Upper lobe of right lung (tissue), 1 donor: Measurements from ENCODE around the gene PXDC1. TPM values are rescaled to one million over a fixed set of nuclear protein-coding genes. Genes with fewer than 3 reads are reported as not detected.

Experiments
- ATAC-seq: fragments of 200-7000 bp; cut with Tn5 transposase; one replicate; pipeline ENCODE4 v1.9.1; 2020; ENCODE audit warnings: mild to moderate bottlenecking, moderate library complexity
- DNase-seq: peaks from one replicate; pipeline ENCODE4 v3.0.0-alpha.2; 2020
- H3K27ac ChIP-seq: fragments of 200-600 bp; one replicate; pipeline ENCODE4 v1.8.0; 2022
- H3K27me3 ChIP-seq: fragments of 200-600 bp; one replicate; pipeline ENCODE4 v1.8.0; 2022; ENCODE audit warnings: mild to moderate bottlenecking
- H3K36me3 ChIP-seq: fragments of 200-600 bp; one replicate; pipeline ENCODE4 v1.8.0; 2022
- H3K4me1 ChIP-seq: fragments of 200-600 bp; one replicate; pipeline ENCODE4 v1.8.0; 2022
- H3K4me3 ChIP-seq: fragments of 200-600 bp; one replicate; pipeline ENCODE4 v1.8.0; 2022; ENCODE audit warnings: mild to moderate bottlenecking
- H3K9me3 ChIP-seq: fragments of 200-600 bp; one replicate; pipeline ENCODE4 v1.8.0; 2022
- intact Hi-C: fragments of 100-400 bp; cut with DNase I; formaldehyde crosslinking; loops from one replicate; pipeline ENCODE4 v1.11.0; 2022
- total RNA-seq: library from RNA; stranded (reverse); fragmentation: NEBNext Ultra II Directional; extraction: Animal tissue kit (Norgen Biotek cat#: 25700); gene quantifications from one replicate; pipeline ENCODE4 v1.2.1, GENCODE V29; 2021
- TF ChIP-seq, protein P1 (sequence below): fragments of 200-600 bp; IDR thresholded peaks from one replicate; pipeline ENCODE4 v1.8.0; 2022; ENCODE audit warnings: antibody characterized with exemption
- donor health status: DM: no; HTN: yes; CAD: no; lungs with severe emphysema.

Gene PXDC1
- total RNA-seq, 1 donor from 2014 or later: 70.8 TPM

DNA sequence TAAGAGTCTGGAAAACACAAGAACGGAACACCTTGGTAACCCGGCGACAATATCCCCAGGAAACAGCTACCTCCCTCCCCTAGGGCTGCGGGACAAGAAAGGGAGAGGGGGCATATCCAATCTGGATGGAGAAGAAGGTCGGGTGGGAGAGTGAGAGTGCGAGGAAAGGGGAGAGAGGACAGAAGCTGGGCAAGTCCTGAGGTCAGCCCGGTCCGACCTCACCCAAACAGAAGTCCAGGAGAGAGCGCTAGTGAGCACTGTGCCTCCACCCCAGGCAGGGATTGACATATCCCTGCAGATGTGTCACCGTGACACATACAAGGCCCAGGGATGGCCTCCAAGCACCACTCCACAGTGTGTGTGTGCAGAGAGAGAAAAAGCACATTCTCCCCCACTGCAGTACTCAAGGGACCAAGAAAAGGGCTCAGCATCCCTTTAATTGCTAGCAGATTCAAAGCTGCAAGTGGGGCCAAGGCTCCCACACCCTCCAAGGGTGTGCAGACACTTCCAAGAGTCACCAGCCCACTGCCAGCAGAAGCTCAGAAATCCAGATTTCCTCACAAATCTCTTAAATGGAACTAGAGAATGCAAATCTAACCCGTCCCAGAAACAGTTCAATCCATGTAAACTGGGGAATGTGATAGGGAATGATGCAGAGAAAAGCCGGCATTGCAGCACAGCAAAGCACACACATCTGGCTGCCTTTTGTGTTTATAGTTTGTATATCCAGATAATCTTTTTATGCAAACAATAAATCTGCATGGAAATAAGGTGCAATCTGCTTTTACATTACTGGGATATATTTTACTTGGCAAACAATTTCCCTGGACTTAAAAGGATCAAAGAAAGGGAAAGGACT is 3.1 kb downstream of the PXDC1 start:
- Histone ChIP-seq H3K36me3 (no peaks in the 10 kb centered on the region), H3K4me3 (peak overlapping the region; percentile 81), H3K27me3 (no peaks in the 10 kb centered on the region), H3K4me1 (peaks cover 60% of the 10 kb centered on the region), H3K9me3 (no peaks in the 10 kb centered on the region), H3K27ac (no peak overlapping the region)
- intact Hi-C loops: loop anchor here (10.0 kb wide), 3 partner anchors 96 to 236 kb away; partner anchors contain the start of gene FAM50B
- TF ChIP-seq, protein P1, sequence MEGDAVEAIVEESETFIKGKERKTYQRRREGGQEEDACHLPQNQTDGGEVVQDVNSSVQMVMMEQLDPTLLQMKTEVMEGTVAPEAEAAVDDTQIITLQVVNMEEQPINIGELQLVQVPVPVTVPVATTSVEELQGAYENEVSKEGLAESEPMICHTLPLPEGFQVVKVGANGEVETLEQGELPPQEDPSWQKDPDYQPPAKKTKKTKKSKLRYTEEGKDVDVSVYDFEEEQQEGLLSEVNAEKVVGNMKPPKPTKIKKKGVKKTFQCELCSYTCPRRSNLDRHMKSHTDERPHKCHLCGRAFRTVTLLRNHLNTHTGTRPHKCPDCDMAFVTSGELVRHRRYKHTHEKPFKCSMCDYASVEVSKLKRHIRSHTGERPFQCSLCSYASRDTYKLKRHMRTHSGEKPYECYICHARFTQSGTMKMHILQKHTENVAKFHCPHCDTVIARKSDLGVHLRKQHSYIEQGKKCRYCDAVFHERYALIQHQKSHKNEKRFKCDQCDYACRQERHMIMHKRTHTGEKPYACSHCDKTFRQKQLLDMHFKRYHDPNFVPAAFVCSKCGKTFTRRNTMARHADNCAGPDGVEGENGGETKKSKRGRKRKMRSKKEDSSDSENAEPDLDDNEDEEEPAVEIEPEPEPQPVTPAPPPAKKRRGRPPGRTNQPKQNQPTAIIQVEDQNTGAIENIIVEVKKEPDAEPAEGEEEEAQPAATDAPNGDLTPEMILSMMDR: peak; percentile 53
- DNase-seq (no peak), ATAC-seq (peak; percentile 41)

DNA sequence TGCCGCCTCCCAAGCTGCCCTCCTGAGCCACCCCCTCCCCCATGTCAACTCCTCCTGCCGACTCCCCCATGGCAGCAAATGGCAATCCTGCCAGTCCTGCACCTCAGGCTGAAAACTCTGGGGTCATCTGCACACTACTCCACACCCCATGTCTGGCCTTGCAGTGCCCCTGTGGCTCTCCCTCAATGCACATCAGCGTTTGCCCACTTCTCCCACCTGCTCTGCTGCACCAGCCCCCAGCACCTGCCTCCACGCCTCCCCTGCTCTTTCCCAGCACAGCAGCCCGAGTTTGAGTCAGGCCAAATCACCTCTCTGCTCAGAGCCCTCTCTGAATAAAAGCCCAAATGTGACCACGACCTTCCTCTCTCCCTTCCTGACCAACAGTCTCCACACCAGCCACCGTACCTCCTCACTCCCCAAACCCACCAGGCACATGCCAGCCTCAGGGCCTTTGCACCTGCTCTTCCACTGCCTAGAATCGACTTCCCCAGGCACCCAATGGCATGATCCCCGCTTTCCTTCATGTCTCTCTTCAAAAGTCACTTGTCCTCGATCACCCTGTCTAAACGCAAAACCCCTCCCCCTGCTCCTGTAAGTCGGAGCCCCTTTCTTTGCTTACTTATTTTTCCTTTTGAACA is 4.3 kb downstream of the PXDC1 start:
- H3K27me3 ChIP-seq: no peaks in the 10 kb centered on the region
- no peak for ATAC-seq
- no peak overlapping the region for H3K27ac ChIP-seq
- intact Hi-C loops: loop anchor here (10.0 kb wide), 3 partner anchors 98 to 238 kb away; partner anchors contain the start of gene FAM50B
- TF ChIP-seq, protein P1: no peak
- no peaks in the 10 kb centered on the region for H3K36me3 ChIP-seq
- peaks cover 62% of the 10 kb centered on the region for H3K4me1 ChIP-seq
- no peak overlapping the region for H3K4me3 ChIP-seq
- DNase-seq: no peak
- no peaks in the 10 kb centered on the region for H3K9me3 ChIP-seq

DNA sequence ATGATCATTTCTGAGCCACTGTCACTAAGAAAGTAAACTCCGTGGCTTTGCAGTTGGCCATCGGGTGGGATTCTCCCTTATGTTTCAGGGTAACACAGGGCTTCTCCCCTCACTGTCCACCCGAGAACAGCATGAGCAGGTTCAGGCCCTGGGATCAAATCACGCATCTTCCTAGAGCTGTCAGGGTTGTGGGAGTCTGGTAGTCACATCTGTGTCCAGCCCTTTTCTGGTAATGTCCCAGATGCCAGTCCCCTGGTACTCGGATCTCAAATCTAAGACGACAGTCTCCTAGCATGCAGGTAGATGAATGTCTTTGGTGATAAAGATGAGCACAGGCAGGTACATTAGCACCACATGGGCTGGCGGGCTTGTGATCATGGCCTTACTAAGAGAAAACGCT is 4.8 kb downstream of the PXDC1 start:
- intact Hi-C loops: loop anchor here (10.0 kb wide), 3 partner anchors 98 to 238 kb away; partner anchors contain the start of gene FAM50B
- peaks cover 65% of the 10 kb centered on the region for H3K4me1 ChIP-seq
- ATAC-seq (no peak), DNase-seq (no peak)
- no peak overlapping the region for H3K4me3 ChIP-seq
- no peak overlapping the region for H3K27ac ChIP-seq
- H3K36me3 ChIP-seq: no peaks in the 10 kb centered on the region
- H3K9me3 ChIP-seq: no peaks in the 10 kb centered on the region
- no peaks in the 10 kb centered on the region for H3K27me3 ChIP-seq
- TF ChIP-seq, protein P1: no peak

DNA sequence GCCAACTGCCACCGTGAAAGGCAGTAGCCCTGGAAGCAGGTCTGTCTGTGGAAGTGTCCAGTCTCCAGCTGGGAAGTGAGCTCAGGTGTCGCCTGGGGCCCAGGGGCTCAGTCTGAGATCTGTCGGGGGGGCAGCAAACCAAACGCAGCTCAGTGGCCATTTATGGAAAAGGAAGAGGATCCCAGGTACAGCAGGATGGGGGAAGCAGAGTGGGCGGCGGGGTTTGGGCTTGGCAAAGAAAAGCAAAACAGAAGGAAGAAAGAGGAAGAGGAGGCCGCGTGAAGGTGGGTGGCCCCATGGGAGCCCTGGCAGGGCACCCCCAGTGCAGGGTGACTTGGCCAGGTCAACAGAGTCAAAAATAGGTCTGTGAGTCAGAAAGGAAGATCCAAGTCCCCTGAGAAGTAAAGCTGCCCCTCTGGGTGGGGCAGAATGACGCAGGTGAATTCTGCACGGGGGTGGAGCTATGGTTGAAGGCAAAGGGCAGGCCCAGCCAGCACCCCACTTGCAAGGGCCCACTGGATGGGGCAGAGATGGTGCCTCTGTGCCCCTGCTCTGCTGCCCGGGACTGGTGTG is 5.3 kb downstream of the PXDC1 start:
- no peak for ATAC-seq
- TF ChIP-seq, protein P1: no peak
- Histone ChIP-seq H3K9me3 (no peaks in the 10 kb centered on the region), H3K27me3 (no peaks in the 10 kb centered on the region), H3K36me3 (no peaks in the 10 kb centered on the region), H3K4me1 (peaks cover 65% of the 10 kb centered on the region), H3K27ac (no peak overlapping the region), H3K4me3 (no peak overlapping the region)
- DNase-seq: no peak
- intact Hi-C loops: loop anchor here (10.0 kb wide), 3 partner anchors 99 to 239 kb away; partner anchors contain the start of gene FAM50B

DNA sequence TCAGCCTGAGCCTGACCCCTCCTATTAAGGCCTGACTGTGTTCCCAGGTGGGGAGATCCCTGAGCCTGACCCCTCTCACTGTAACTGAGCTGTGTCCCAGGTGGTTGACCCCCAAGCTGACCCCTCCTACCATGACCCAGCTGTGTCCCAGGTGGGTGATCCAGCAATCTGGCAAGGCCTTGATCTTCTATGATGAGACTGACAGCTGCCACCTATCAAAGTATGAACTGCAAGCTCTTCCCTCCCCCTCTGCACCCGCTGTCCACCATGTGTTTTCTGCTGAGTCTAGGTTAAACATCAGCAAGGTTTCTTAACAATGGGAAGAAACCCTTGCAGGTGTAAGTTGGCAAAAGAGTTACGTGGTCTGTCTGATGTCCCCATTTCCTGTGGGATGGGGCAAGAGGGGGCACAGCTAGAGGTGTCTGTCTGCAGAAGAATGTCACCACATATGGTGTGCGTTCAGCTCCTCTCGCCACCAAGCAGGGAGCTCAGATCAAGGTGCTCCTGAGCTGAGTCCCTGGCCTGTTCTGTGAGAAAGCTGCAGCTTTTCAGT is 5.9 kb downstream of the PXDC1 start:
- H3K4me3 ChIP-seq: no peak overlapping the region
- DNase-seq (no peak), ATAC-seq (no peak)
- peak overlapping the region; percentile 24 for H3K27ac ChIP-seq
- no peaks in the 10 kb centered on the region for H3K27me3 ChIP-seq
- H3K4me1 ChIP-seq: peaks cover 65% of the 10 kb centered on the region
- no peaks in the 10 kb centered on the region for H3K9me3 ChIP-seq
- TF ChIP-seq, protein P1: no peak
- no peaks in the 10 kb centered on the region for H3K36me3 ChIP-seq
- intact Hi-C loops: loop anchor here (10.0 kb wide), 3 partner anchors 99 to 239 kb away; partner anchors contain the start of gene FAM50B
